ENCODE measurements around the gene PLB1.
"Not testable (repeated sequence)": the region's sequence is repeated elsewhere in the genome, so short reads cannot be mapped to it uniquely, and the experiment has no call there.

Gene PLB1

GRCh38 chr2:28533044-28533680, 37.3 kb downstream of the PLB1 start:
- DNase-seq (ENCODE audit: low read depth) = no peak

GRCh38 chr2:28534817-28535216, 39.0 kb downstream of the PLB1 start:
- no peak for DNase-seq (ENCODE audit: low read depth)

- no peak for DNase-seq (ENCODE audit: low read depth)
Observed at GRCh38 chr2:28538134-28538533, 42.3 kb downstream of the PLB1 start.

GRCh38 chr2:28538652-28539051, 42.8 kb downstream of the PLB1 start:
- no peak for DNase-seq (ENCODE audit: low read depth)

- no peak for DNase-seq (ENCODE audit: low read depth)
Observed at GRCh38 chr2:28539118-28539541, 43.3 kb downstream of the PLB1 start.

GRCh38 chr2:28543316-28544035, 47.6 kb downstream of the PLB1 start:
- DNase-seq (ENCODE audit: low read depth) = no peak

- DNase-seq (ENCODE audit: low read depth) = no peak
Observed at GRCh38 chr2:28544036-28544346, 48.1 kb downstream of the PLB1 start.

GRCh38 chr2:28544405-28544921, 48.6 kb downstream of the PLB1 start:
- no peak for DNase-seq (ENCODE audit: low read depth)

GRCh38 chr2:28544922-28545589, 49.2 kb downstream of the PLB1 start:
- DNase-seq (ENCODE audit: low read depth) = no peak

- no peak for DNase-seq (ENCODE audit: low read depth)
Observed at GRCh38 chr2:28545590-28546200, 49.8 kb downstream of the PLB1 start.

- no peak for DNase-seq (ENCODE audit: low read depth)
Observed at GRCh38 chr2:28546242-28546641, 50.4 kb downstream of the PLB1 start.

GRCh38 chr2:28547223-28547860, 51.5 kb downstream of the PLB1 start:
- DNase-seq (ENCODE audit: low read depth) = no peak

GRCh38 chr2:28547906-28548600, 52.2 kb downstream of the PLB1 start:
- no peak for DNase-seq (ENCODE audit: low read depth)

- not testable (repeated sequence) for DNase-seq (ENCODE audit: low read depth)
Observed at GRCh38 chr2:28550345-28550744, 54.5 kb downstream of the PLB1 start.

GRCh38 chr2:28552045-28552823, 56.4 kb downstream of the PLB1 start:
- DNase-seq (ENCODE audit: low read depth) = peak; percentile 51

- no peak for DNase-seq (ENCODE audit: low read depth)
Observed at GRCh38 chr2:28556303-28556702, 60.4 kb downstream of the PLB1 start.

GRCh38 chr2:28557389-28558131, 61.7 kb downstream of the PLB1 start:
- no peak for DNase-seq (ENCODE audit: low read depth)

- DNase-seq (ENCODE audit: low read depth) = no peak
Observed at GRCh38 chr2:28558158-28558820, 62.4 kb downstream of the PLB1 start.

- DNase-seq (ENCODE audit: low read depth) = peak; percentile 32
Observed at GRCh38 chr2:28558918-28559317, 63.1 kb downstream of the PLB1 start.

GRCh38 chr2:28563869-28564268, 68.0 kb downstream of the PLB1 start:
- DNase-seq (ENCODE audit: low read depth) = no peak

All from iris pigment epithelial cell (primary cell).